Measurements from ENCODE around the gene AKR1C3. TPM values are rescaled to one million over a fixed set of nuclear protein-coding genes. Genes with fewer than 3 reads are reported as not detected.

AKR1C3 gene
- total and polyA plus RNA-seq, 2 donors (not counting 3 experiments of a cell fraction or from before 2014, with no cell fraction given) = 27.4 to 32.2 TPM

- Histone ChIP-seq H3K9me3 (replicated peaks; ENCODE audit: control insufficient read depth, insufficient read depth, low read length) (no peaks in the 10 kb centered on the region), H3K27ac (ENCODE audit: insufficient read depth, low read depth, low read length) (no peak overlapping the region), H3K36me3 (ENCODE audit: control insufficient read depth in 2 of 2, extremely low read depth in 1 of 2, insufficient read depth in 2 of 2, low read length in 2 of 2) (no peaks in the 10 kb centered on the region), H3K4me1 (ENCODE audit: control insufficient read depth, extremely low read depth, insufficient read depth, low read length) (no peaks in the 10 kb centered on the region), H4K20me1 (replicated peaks; ENCODE audit: control insufficient read depth, extremely low read depth, insufficient read depth, low read length) (no peaks in the 10 kb centered on the region), H3K9ac (replicated peaks; ENCODE audit: extremely low read depth, insufficient read depth, low read length) (no peak overlapping the region), H2AFZ (ENCODE audit: low read depth, low read length) (no peak overlapping the region), H3K4me2 (ENCODE audit: insufficient read depth, low read length) (no peak overlapping the region), H3K9me1 (replicated peaks; ENCODE audit: control insufficient read depth, extremely low read depth, insufficient read depth, low read length) (no peaks in the 10 kb centered on the region), H3K79me2 (ENCODE audit: control insufficient read depth, insufficient read depth, low read length) (no peaks in the 10 kb centered on the region), H3K4me3 (replicated peaks in 1 of 3; ENCODE audit: insufficient read depth in 1 of 3, low read depth in 1 of 3, low read length in 3 of 3) (no peak overlapping the region), H3K27me3 (ENCODE audit: control insufficient read depth in 2 of 2, insufficient read depth in 2 of 2, low read length in 2 of 2) (no peaks in the 10 kb centered on the region)
- FAIRE-seq = no peak
- dilution Hi-C loops (cut with MboI; ENCODE audit: extremely low pct_ligation_motif_present, low sequenced_read_pairs) (no loop called here), intact Hi-C loops (cut with micrococcal nuclease) (no loop called here)
- ChIA-PET CTCF (no interaction called here), POLR2A (no interaction called here)
- no peak for TF ChIP-seq FOS (IDR thresholded peaks at IDR 0.05; ENCODE audit: borderline replicate concordance, insufficient read depth, low read length)
- TF ChIP-seq JUN (IDR thresholded peaks at IDR 0.05; ENCODE audit: borderline replicate concordance, insufficient read depth, insufficient read length, low read depth) = no peak
- TF ChIP-seq MYC (IDR thresholded peaks at IDR 0.05; ENCODE audit: low read depth, low read length) = no peak
- no peak for TF ChIP-seq POLR2AphosphoS5 (IDR thresholded peaks at IDR 0.05; ENCODE audit: insufficient read depth, low read depth, low read length)
- no peak for TF ChIP-seq MAX (IDR thresholded peaks at IDR 0.05; ENCODE audit: insufficient read depth, insufficient read length)
- TF ChIP-seq CTCF (IDR thresholded peaks at IDR 0.05; ENCODE audit: extremely low read depth in 1 of 2, insufficient read depth in 1 of 2, low read depth in 1 of 2, low read length in 2 of 2) = no peak
- TF ChIP-seq POLR2A (IDR thresholded peaks at IDR 0.05; ENCODE audit: low read depth, low read length) = no peak
- no peak for TF ChIP-seq EZH2 (IDR thresholded peaks at IDR 0.05; ENCODE audit: borderline replicate concordance, low read depth, low read length, severe bottlenecking)
- no peak for TF ChIP-seq GATA2 (IDR thresholded peaks at IDR 0.05; ENCODE audit: insufficient read depth, insufficient read length, low read depth, low read length)
- BruUV-seq (replicated peaks) = no TSS peak
- no peak for DNase-seq (ENCODE audit: low read depth, low spot score)
Observed at GRCh38 chr10:5142199-5142598, 48.0 kb downstream of the AKR1C3 start.
